ENCODE data around the gene CRYBG2.

The CRYBG2 gene

GRCh38 chr1:26275580-26276431, 78.1 kb downstream of the CRYBG2 start:
- H3K27ac ChIP-seq: peak overlapping the region; percentile 100
- H3K36me3 ChIP-seq: peaks cover 12% of the 10 kb centered on the region
- no peaks in the 10 kb centered on the region for H3K27me3 ChIP-seq
- peak overlapping the region; percentile 9 to 42 for H3K4me3 ChIP-seq (ENCODE audit: low read depth in 1 of 2, low read length in 1 of 2)
- peaks cover 57 to 66% of the 10 kb centered on the region in 2 experiments for H3K4me1 ChIP-seq (ENCODE audit: control insufficient read depth in 1 of 2, insufficient read depth in 1 of 2, low read depth in 1 of 2, low read length in 1 of 2)
- H3K9me3 ChIP-seq: no peaks in the 10 kb centered on the region
- TF ChIP-seq, protein P1, sequence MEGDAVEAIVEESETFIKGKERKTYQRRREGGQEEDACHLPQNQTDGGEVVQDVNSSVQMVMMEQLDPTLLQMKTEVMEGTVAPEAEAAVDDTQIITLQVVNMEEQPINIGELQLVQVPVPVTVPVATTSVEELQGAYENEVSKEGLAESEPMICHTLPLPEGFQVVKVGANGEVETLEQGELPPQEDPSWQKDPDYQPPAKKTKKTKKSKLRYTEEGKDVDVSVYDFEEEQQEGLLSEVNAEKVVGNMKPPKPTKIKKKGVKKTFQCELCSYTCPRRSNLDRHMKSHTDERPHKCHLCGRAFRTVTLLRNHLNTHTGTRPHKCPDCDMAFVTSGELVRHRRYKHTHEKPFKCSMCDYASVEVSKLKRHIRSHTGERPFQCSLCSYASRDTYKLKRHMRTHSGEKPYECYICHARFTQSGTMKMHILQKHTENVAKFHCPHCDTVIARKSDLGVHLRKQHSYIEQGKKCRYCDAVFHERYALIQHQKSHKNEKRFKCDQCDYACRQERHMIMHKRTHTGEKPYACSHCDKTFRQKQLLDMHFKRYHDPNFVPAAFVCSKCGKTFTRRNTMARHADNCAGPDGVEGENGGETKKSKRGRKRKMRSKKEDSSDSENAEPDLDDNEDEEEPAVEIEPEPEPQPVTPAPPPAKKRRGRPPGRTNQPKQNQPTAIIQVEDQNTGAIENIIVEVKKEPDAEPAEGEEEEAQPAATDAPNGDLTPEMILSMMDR (IDR thresholded peaks at IDR 0.05): peak; percentile 92

DNA sequence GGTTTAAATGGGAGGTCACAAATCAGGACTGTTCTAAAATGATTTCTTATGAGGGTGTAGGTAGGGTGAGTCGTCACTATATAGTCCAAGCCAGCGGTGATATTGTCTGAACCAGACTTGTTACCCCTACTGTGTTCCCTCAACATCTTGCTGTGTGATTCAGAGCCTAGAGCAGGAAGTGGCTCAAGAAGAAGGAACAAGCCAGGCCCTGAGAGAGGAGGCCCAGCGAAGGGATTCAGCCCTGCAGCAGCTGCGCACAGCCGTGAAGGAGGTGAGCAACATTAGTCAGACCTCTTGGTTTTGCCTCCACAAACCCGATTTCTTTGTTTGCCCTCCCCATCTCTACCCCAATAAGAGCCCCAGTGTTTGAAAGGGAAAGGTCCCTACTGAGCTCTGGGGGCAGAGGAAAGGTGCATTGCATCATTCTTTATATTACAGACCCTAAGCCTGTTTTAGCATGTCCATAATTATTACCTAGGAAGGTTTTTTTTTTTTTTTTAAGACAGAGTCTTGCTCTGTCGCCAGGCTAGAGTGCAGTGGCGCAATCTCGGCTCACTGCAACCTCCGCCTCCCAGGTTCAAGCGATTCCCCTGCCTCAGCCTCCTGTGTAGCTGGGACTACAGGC, 79.0 kb downstream of the CRYBG2 start:
- TF ChIP-seq, protein P1 (IDR thresholded peaks at IDR 0.05): no peak
- Histone ChIP-seq H3K4me3 (ENCODE audit: low read depth in 1 of 2, low read length in 1 of 2) (peak overlapping the region; percentile 9 to 42), H3K27ac (peak overlapping the region; percentile 100), H3K36me3 (peaks cover 10% of the 10 kb centered on the region), H3K27me3 (no peaks in the 10 kb centered on the region), H3K4me1 (ENCODE audit: control insufficient read depth in 1 of 2, insufficient read depth in 1 of 2, low read depth in 1 of 2, low read length in 1 of 2) (peaks cover 52 to 57% of the 10 kb centered on the region in 2 experiments), H3K9me3 (no peaks in the 10 kb centered on the region)

Measured in neutrophil (primary cell).